Loucy (cell line): ENCODE data around the gene PPARA.

Source experiments
- H2AFZ ChIP-seq: fragments of 200-600 bp; sonication (generic); 2 replicates; pipeline ENCODE4 v1.6.0; 2016; ENCODE audit warnings: antibody characterized with exemption, mild to moderate bottlenecking, low read length, moderate library complexity
- H3F3A ChIP-seq: fragments of 200-600 bp; 2 replicates; pipeline ENCODE4 v1.6.0; 2016; ENCODE audit warnings: antibody characterized with exemption, low read depth, mild to moderate bottlenecking
- H3K27me3 ChIP-seq: fragments of 200-600 bp; sonication (generic); 2 replicates; pipeline ENCODE4 v1.6.1; 2014; ENCODE audit warnings: low read length, mild to moderate bottlenecking; ENCODE audit not compliant: insufficient read depth, poor library complexity, severe bottlenecking
- H3K36me3 ChIP-seq: fragments of 200-600 bp; sonication (generic); 2 replicates; pipeline ENCODE4 v1.6.1; 2016; ENCODE audit warnings: low read length; ENCODE audit not compliant: insufficient read depth
- H3K4me1 ChIP-seq: fragments of 200-600 bp; sonication (generic); 2 replicates; pipeline ENCODE4 v1.5.1; 2014; ENCODE audit warnings: low read length, mild to moderate bottlenecking; ENCODE audit not compliant: insufficient read depth, poor library complexity, severe bottlenecking
- H3K4me2 ChIP-seq: fragments of 200-600 bp; sonication (generic); 2 replicates; pipeline ENCODE4 v1.6.0; 2014; ENCODE audit warnings: antibody characterized with exemption, low read length, low read depth, mild to moderate bottlenecking; ENCODE audit not compliant: poor library complexity, severe bottlenecking
- H3K4me3 ChIP-seq: fragments of 200-600 bp; sonication (generic); 2 replicates; pipeline ENCODE4 v1.5.1; 2014; ENCODE audit warnings: low read length, mild to moderate bottlenecking, mixed read lengths; ENCODE audit not compliant: poor library complexity, severe bottlenecking
- H3K79me2 ChIP-seq: fragments of 200-600 bp; sonication (generic); 2 replicates; pipeline ENCODE4 v1.6.1; 2014; ENCODE audit warnings: low read length; ENCODE audit not compliant: insufficient read depth
- H3K9ac ChIP-seq: fragments of 200-600 bp; sonication (generic); 2 replicates; pipeline ENCODE4 v1.6.0; 2014; ENCODE audit warnings: mild to moderate bottlenecking, low read depth, low read length, moderate library complexity; ENCODE audit not compliant: poor library complexity, severe bottlenecking
- H3K9me2 ChIP-seq: fragments of 200-600 bp; sonication (generic); replicated peaks from 2 replicates; pipeline ENCODE4 v1.6.1; 2016; ENCODE audit warnings: low read depth, low read length, mixed read lengths
- H3K9me3 ChIP-seq: fragments of 200-600 bp; sonication (generic); 2 replicates; pipeline ENCODE4 v1.6.1; 2014; ENCODE audit warnings: mild to moderate bottlenecking, antibody characterized with exemption, low read length, low read depth; ENCODE audit not compliant: insufficient read depth
- H4K20me1 ChIP-seq: fragments of 200-600 bp; sonication (generic); 2 replicates; pipeline ENCODE4 v1.6.0; 2014; ENCODE audit warnings: antibody characterized with exemption, low read length, mild to moderate bottlenecking; ENCODE audit not compliant: insufficient read depth, poor library complexity, severe bottlenecking
- EZH2phosphoT487 ChIP-seq: fragments of 200-600 bp; IDR thresholded peaks from 2 replicates; pipeline ENCODE4 v1.6.1; 2018; ENCODE audit warnings: antibody characterized with exemption, mild to moderate bottlenecking, moderate library complexity, borderline replicate concordance
- TF ChIP-seq, protein P1 (sequence below): fragments of 200-600 bp; sonication (generic); conservative IDR thresholded peaks from 2 replicates; pipeline ENCODE4 v1.5.1; 2014; ENCODE audit warnings: mild to moderate bottlenecking, antibody characterized with exemption, low read length

Gene PPARA

DNA sequence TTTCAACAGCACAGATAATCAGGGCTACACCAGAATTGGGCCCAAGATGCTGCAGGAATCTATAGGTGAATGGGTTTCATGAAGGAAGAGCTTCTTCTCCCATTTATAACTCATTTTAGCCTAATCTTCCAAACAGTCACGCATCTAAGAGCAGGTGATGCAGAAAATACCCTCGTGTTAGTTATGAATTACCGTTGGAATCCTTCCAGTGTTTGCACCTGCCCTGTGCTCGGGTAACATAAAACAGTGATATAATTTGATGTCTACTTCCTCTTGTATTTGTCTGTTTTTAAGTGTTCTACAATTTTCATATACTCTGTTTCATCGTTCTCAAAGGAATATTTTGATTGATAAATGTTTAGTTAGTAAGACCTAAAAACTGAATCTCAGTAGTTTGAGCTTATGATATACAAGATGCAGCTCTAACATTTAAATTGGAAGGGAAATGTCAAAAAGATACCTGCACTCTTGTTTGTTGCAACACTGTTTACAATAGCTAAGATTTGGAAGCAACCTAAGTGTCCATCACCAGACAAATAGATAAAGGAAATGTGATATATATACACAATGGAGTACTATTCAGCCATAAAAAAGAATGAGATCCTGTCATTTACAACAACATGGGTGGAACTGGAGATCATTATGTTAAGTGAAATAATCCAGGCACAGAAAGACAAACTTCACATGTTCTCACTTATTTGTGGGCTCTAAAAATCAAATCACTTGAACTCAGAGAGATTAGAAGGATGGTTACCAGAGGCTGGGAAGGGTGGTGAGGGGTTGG lies 42.1 kb downstream of the PPARA start:
- no peaks in the 10 kb centered on the region for H4K20me1 ChIP-seq
- no peak for TF ChIP-seq EZH2phosphoT487
- TF ChIP-seq, protein P1, sequence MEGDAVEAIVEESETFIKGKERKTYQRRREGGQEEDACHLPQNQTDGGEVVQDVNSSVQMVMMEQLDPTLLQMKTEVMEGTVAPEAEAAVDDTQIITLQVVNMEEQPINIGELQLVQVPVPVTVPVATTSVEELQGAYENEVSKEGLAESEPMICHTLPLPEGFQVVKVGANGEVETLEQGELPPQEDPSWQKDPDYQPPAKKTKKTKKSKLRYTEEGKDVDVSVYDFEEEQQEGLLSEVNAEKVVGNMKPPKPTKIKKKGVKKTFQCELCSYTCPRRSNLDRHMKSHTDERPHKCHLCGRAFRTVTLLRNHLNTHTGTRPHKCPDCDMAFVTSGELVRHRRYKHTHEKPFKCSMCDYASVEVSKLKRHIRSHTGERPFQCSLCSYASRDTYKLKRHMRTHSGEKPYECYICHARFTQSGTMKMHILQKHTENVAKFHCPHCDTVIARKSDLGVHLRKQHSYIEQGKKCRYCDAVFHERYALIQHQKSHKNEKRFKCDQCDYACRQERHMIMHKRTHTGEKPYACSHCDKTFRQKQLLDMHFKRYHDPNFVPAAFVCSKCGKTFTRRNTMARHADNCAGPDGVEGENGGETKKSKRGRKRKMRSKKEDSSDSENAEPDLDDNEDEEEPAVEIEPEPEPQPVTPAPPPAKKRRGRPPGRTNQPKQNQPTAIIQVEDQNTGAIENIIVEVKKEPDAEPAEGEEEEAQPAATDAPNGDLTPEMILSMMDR, result no peak
- H3K4me2 ChIP-seq, result no peak overlapping the region
- no peak overlapping the region for H3K4me3 ChIP-seq
- peaks cover 15% of the 10 kb centered on the region; the same call in 1 of the 2 replicates for H3K36me3 ChIP-seq
- no peak overlapping the region for H3K9ac ChIP-seq
- H3K79me2 ChIP-seq, result no peaks in the 10 kb centered on the region; the same call in 1 of the 2 replicates
- H3K9me2 ChIP-seq, result no peaks in the 10 kb centered on the region
- H3K9me3 ChIP-seq, result 0 out of 2 replicates have a peak, but pooled peaks cover 3% of the 10 kb centered on the region
- no peaks in the 10 kb centered on the region for H3K4me1 ChIP-seq
- no peak overlapping the region for H2AFZ ChIP-seq
- no peaks in the 10 kb centered on the region for H3K27me3 ChIP-seq
- no peaks in the 10 kb centered on the region for H3F3A ChIP-seq

DNA sequence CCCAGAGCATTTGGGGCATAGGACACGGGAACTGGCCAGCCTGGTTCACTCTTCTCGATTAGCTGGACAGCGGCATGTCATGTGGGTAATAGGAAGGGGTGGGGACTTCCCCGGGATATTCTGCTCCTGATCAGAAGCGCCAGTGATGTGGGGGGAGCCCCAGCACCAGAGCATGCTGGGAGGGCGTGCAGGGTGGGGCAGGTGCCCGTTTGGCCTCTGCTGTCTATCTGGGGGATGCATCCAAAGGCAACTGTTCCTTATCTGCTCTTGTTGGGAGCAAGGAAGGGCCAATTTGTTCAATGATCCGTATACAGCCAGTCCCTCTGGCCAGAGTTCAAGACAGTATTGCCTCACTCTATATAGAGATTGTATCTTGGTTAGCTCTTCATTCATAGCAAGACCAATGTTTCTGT lies 43.6 kb downstream of the PPARA start:
- H3K4me3 ChIP-seq, result no peak overlapping the region
- no peaks in the 10 kb centered on the region for H3K27me3 ChIP-seq
- no peaks in the 10 kb centered on the region for H3K9me2 ChIP-seq
- no peaks in the 10 kb centered on the region for H3K4me1 ChIP-seq
- no peaks in the 10 kb centered on the region; the same call in 1 of the 2 replicates for H3K79me2 ChIP-seq
- no peak for TF ChIP-seq EZH2phosphoT487
- TF ChIP-seq, protein P1, result no peak
- H3F3A ChIP-seq, result no peaks in the 10 kb centered on the region
- peaks cover 11% of the 10 kb centered on the region; the same call in 1 of the 2 replicates for H3K36me3 ChIP-seq
- 0 out of 2 replicates have a peak, but pooled peaks cover 3% of the 10 kb centered on the region for H3K9me3 ChIP-seq
- no peak overlapping the region for H3K4me2 ChIP-seq
- H3K9ac ChIP-seq, result no peak overlapping the region
- H4K20me1 ChIP-seq, result no peaks in the 10 kb centered on the region
- H2AFZ ChIP-seq, result no peak overlapping the region

DNA sequence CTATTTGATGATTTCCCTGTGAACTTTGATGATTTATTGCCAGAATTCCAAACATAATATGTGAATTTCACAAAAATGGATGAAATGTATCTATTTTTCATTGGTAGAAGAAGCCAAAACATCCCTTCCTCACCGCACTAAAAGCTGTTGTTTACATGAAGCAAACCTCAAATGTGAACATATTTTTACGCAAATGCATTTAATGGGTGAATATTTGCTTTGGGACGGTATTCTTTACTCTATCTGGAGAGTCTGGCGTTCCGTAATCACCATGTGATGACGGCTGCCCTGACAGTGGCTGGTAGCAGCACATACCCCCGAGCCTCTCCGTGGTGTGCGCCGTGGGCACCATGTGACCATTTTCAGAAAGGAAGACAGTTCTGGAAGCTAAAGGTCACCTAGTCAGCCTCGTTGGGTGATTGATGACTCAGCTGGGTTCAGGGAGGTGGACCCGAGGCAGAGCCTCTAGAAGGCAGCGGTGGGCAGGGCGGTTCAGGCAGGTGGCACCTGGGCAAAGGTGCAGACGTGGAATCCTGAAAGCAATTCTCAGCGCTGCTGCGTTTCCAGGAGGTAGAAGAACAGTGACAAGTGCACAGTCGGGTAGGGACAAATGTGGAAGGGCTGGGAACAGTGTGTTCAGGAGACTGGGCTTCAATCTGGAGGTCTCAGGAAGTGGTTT lies 45.3 kb downstream of the PPARA start:
- H3K36me3 ChIP-seq, result peaks cover 22% of the 10 kb centered on the region; the same call in 1 of the 2 replicates
- no peak overlapping the region for H2AFZ ChIP-seq
- 0 out of 2 replicates have a peak, but pooled peaks cover 3% of the 10 kb centered on the region for H3K9me3 ChIP-seq
- H3K9me2 ChIP-seq, result no peaks in the 10 kb centered on the region
- no peak overlapping the region for H3K4me3 ChIP-seq
- H3K4me2 ChIP-seq, result no peak overlapping the region
- H4K20me1 ChIP-seq, result no peaks in the 10 kb centered on the region
- H3K4me1 ChIP-seq, result no peaks in the 10 kb centered on the region
- TF ChIP-seq, protein P1, result no peak
- H3K9ac ChIP-seq, result no peak overlapping the region
- no peaks in the 10 kb centered on the region for H3F3A ChIP-seq
- H3K79me2 ChIP-seq, result no peaks in the 10 kb centered on the region; the same call in 1 of the 2 replicates
- no peaks in the 10 kb centered on the region for H3K27me3 ChIP-seq
